Mucosa of descending colon (tissue), 3 donors: ENCODE results near the gene STAT5B. TPM values are rescaled to one million over a fixed set of nuclear protein-coding genes. Genes with fewer than 3 reads are reported as not detected.

Source experiments
- ATAC-seq: fragments of 200-7000 bp; cut with Tn5 transposase; one replicate; pipeline ENCODE4 v1.9.1; 2020; ENCODE audit warnings: mild to moderate bottlenecking, moderate library complexity
- DNase-seq, 3 donors: peaks; one replicate each; pipeline ENCODE4 v3.0.0-alpha.2; 2020
- H3K36me3 ChIP-seq: fragments of 200-600 bp; one replicate; pipeline ENCODE4 v1.8.0; 2021; ENCODE audit warnings: low read depth, mild to moderate bottlenecking
- H3K4me1 ChIP-seq: fragments of 200-600 bp; one replicate; pipeline ENCODE4 v1.8.0; 2021; ENCODE audit warnings: low read depth, mild to moderate bottlenecking
- H3K4me3 ChIP-seq: fragments of 200-600 bp; one replicate; pipeline ENCODE4 v1.8.0; 2021; ENCODE audit warnings: mild to moderate bottlenecking
- H3K9me3 ChIP-seq: fragments of 200-600 bp; one replicate; pipeline ENCODE4 v1.8.0; 2021; ENCODE audit warnings: mild to moderate bottlenecking
- CTCF ChIP-seq: fragments of 200-600 bp; IDR thresholded peaks from one replicate; pipeline ENCODE4 v1.8.0; 2022; ENCODE audit warnings: antibody characterized with exemption, mild to moderate bottlenecking
- intact Hi-C, 2 donors: fragments of 100-400 bp; cut with DNase I in 1 of 2; cut with micrococcal nuclease in 1 of 2; formaldehyde crosslinking; loops; one replicate each; pipeline versions ENCODE4 v1.11.0 to v1.11.1; 2022; cut with DNase I, micrococcal nuclease
- total RNA-seq, 3 donors: library from RNA; stranded (reverse); fragmentation: NEBNext Ultra II Directional in 2 of 3; extraction: Animal tissue kit (Norgen Biotek cat#: 25700) in 2 of 3; gene quantifications; one replicate each; pipeline versions ENCODE4 v1.2.1 to v1.2.4, GENCODE V29; 2021 to 2023
- donor health status: DM: no; HTN: no; CAD: no; lungs with moderate emphysema.
- donor health status: DM: no; HTN: no; CAD: no.
- donor health status: DM: no; HTN: yes; CAD: no.

The STAT5B gene
- total RNA-seq, 3 donors from 2014 or later, result 30.1 to 93.0 (median 32.2) TPM

- Histone ChIP-seq H3K4me3 (no peak overlapping the region), H3K4me1 (no peaks in the 10 kb centered on the region), H3K36me3 (no peaks in the 10 kb centered on the region), H3K9me3 (no peaks in the 10 kb centered on the region)
- intact Hi-C loops, result no loop called here
- ATAC-seq (peak; percentile 19), DNase-seq (no peak)
- no peak for TF ChIP-seq CTCF
These were observed 18.5 kb upstream of the STAT5B start for GRCh38 chr17:42294469-42295398.

GRCh38 chr17:42291129-42291528, 14.9 kb upstream of the STAT5B start:
- DNase-seq, result peak in 1 of 3 donors; percentile 17
- Histone ChIP-seq H3K4me1 (peaks cover 9% of the 10 kb centered on the region), H3K9me3 (no peaks in the 10 kb centered on the region), H3K4me3 (no peak overlapping the region), H3K36me3 (no peaks in the 10 kb centered on the region)
- no peak for ATAC-seq
- intact Hi-C loops, result no loop called here
- no peak for TF ChIP-seq CTCF

GRCh38 chr17:42290577-42290976, 14.4 kb upstream of the STAT5B start:
- DNase-seq (peak in 1 of 3 donors; percentile 4), ATAC-seq (no peak)
- Histone ChIP-seq H3K4me3 (no peak overlapping the region), H3K4me1 (peaks cover 9% of the 10 kb centered on the region), H3K36me3 (no peaks in the 10 kb centered on the region), H3K9me3 (no peaks in the 10 kb centered on the region)
- intact Hi-C loops, result no loop called here
- no peak for TF ChIP-seq CTCF

- no peak for TF ChIP-seq CTCF
- no peak overlapping the region for H3K4me3 ChIP-seq
- intact Hi-C loops, result no loop called here
- ATAC-seq (no peak), DNase-seq (no peak)
- no peaks in the 10 kb centered on the region for H3K36me3 ChIP-seq
- peaks cover 9% of the 10 kb centered on the region for H3K4me1 ChIP-seq
- no peaks in the 10 kb centered on the region for H3K9me3 ChIP-seq
These were observed 13.5 kb upstream of the STAT5B start for GRCh38 chr17:42289611-42290181.

- no peak for TF ChIP-seq CTCF
- H3K4me1 ChIP-seq, result peaks cover 9% of the 10 kb centered on the region
- DNase-seq (peak; percentile 63 to 85 (median 78)), ATAC-seq (peak; percentile 56)
- H3K4me3 ChIP-seq, result peak overlapping the region; percentile 31
- no peaks in the 10 kb centered on the region for H3K36me3 ChIP-seq
- no peaks in the 10 kb centered on the region for H3K9me3 ChIP-seq
- intact Hi-C loops, result no loop called here
These were observed 12.8 kb upstream of the STAT5B start for GRCh38 chr17:42288803-42289610.
